Muscle of arm (tissue), 12 donors: ENCODE measurements around the gene PPP1R36. TPM values are rescaled to one million over a fixed set of nuclear protein-coding genes. Genes with fewer than 3 reads are reported as not detected.

Experiments used
- polyA plus RNA-seq, 12 donors: library from polyadenylated mRNA; unstranded; fragments of 120-200 nt; gene quantifications; one replicate each; pipeline ENCODE4 v1.2.1, GENCODE V29; 2013; ENCODE audit not compliant: insufficient read length in 12 of 12

PPP1R36 gene
- polyA plus RNA-seq, 12 donors = 0.24 to 0.73 (median 0.39) TPM; not detected in 4

Other genes with a start within 250 kb of the PPP1R36 start
- 10 to 100 TPM in 11 of 12 donors, not detected in 1; 43.3 to 56.6 (median 48.7) TPM for gene MTHFD1, start 161.6 kb upstream of the PPP1R36 start, polyA plus RNA-seq
- 1 to 10 TPM in 2 of 12 donors, under 1 TPM in 9, not detected in 1; 0.29 to 1.5 (median 0.61) TPM for gene AKAP5, start 84.5 kb upstream of the PPP1R36 start, polyA plus RNA-seq
- 10 to 100 TPM in 3 of 12 donors, 1 to 10 TPM in 8, not detected in 1; 5.6 to 16.7 (median 8.6) TPM for gene ZBTB25, start 46.1 kb upstream of the PPP1R36 start, polyA plus RNA-seq
- 10 to 100 TPM in 11 of 12 donors, not detected in 1; 23.9 to 61.7 (median 36.9) TPM for gene ZBTB1, start 45.2 kb upstream of the PPP1R36 start, polyA plus RNA-seq
- gene HSPA2, start 9.2 kb upstream of the PPP1R36 start, polyA plus RNA-seq = 1 to 10 TPM in 11 of 12 donors, not detected in 1; 3.0 to 8.8 (median 6.0) TPM
- gene PLEKHG3, start 154.5 kb downstream of the PPP1R36 start, polyA plus RNA-seq = 10 to 100 TPM in 11 of 12 donors, not detected in 1; 17.7 to 58.0 (median 21.5) TPM